Stimulated activated CD4-positive, alpha-beta T cell treated with anti-CD3 and anti-CD28 coated beads, Interleukin-4, amount 100 ng/mL, for 4 hours (primary cell): ENCODE data around the gene FOXP1.

ENCODE experiments used
- DNase-seq, 2 experiments: peaks; one replicate each; pipeline ENCODE4 v3.0.0-alpha.2; 2020

The FOXP1 gene

DNA sequence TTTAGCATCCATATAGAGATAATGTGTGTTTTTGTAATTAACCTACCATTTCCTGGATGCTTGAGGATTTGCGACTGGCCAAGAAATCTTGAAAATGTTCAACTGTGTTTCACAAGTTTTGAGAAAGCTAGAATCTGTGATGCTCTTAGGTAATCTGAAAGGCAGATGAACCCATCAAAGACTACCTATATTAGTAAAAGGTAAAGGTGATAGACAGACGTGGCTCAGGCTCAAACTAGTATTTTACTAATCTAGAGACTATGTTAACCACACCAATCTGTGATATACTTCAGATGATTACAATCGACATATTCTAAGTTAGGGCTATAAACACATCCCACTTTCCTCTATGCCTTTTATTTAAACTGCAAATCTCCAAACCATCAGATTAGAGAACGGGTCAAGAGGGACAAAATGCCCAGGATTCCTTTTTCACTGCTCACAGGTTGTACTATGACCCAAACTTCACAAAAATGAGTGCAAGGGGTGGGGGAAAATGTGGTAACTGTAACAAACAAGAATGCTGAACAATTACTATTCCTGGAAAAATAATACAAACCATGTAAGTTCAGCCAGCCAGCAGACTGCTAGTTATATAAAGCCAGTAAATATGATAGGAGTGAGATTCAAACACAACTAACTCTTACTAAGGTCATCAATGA, 295.1 kb downstream of the FOXP1 start:
- DNase-seq = no peak

DNA sequence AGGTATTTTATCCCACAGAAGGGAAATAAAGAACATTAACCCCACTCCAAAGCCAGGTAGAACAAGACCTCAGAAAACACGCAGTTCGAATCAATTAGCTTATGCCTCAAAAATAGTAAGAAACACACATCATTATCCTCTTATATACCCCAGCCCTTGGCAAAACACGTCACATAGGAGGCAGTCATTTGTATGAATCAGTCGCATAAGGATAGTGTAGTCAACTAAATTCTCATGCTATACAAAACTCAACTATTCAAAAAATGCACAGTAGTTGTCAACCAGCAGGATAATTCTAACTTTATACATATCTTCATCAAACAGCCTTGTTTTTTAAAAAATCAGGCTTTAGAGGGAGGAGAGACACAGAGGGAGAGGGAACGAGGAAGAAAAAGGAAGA, 298.4 kb downstream of the FOXP1 start:
- DNase-seq = no peak

DNA sequence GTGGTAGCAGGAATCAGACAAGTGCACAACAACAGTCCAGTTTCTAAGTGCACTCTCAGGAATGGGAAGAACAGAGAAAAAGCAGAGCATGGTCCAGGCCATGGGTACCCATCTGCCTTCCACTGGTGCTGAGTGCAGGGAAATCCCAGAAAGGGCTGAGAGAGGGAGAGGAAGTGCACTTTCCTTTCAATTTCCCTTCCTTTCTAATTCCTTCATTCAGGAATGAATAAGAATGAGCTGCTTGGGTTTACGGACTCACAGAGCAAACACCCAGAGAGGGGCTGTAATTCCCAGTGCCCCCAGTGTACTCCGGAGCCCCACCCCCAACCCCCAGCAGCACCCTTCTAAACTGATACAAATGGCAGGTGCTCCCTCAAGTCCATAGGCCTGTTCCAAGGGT, 300.6 kb downstream of the FOXP1 start:
- no peak for DNase-seq

DNA sequence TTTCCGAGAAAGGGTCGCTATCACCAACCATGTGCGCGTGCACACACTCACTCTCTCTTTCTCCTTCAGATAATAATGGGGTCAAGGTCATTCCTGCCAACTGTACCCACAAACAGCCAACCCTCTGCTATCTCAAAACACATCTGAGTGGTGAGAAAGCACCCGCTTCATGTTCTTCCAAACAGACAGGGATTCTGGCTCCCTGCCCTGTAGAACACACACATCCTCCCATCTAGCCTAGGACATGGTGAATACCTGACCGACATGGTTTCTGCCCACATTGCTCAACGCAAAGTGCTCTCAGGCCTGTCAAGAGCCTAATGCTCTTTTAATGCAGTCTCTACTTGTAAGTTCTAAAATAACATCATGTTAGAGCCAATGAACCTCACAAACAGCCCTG, 302.2 kb downstream of the FOXP1 start:
- DNase-seq = no peak

DNA sequence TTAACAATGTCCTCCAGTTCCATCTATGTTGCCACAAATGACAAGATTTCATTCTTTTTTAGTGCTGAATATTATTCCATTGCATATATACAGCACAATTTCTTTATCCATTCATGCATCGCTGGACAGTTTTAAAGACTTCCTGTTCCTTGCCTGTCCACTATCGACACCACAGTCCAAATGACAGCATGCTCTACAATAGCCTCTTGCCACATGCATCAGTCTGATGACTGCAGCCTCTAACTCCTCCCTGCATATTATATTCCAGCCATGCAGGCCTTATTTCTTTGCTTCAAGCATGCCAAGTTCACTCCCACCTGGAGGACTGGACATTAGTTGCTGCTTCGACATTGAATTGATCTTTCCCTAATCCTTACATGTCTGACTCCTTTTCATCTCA, 306.2 kb downstream of the FOXP1 start:
- DNase-seq = no peak

DNA sequence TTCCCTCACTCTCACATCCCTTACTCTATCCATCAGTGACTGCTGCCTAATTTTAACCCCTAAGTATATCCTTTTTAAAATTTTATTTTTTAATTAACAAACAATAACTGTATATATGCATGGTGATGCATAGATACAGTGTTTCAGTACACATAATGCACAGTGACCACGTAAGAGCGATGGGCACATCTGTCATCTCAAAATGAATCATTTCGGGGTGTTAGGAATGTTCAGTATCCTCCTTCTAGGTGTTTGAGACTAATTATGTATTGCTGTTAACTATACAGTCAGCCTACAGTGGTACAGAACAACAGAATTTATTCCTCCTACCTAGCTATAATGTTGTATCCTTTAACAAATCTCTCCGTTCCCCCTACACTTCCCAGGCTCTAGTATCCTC, 307.0 kb downstream of the FOXP1 start:
- no peak for DNase-seq

DNA sequence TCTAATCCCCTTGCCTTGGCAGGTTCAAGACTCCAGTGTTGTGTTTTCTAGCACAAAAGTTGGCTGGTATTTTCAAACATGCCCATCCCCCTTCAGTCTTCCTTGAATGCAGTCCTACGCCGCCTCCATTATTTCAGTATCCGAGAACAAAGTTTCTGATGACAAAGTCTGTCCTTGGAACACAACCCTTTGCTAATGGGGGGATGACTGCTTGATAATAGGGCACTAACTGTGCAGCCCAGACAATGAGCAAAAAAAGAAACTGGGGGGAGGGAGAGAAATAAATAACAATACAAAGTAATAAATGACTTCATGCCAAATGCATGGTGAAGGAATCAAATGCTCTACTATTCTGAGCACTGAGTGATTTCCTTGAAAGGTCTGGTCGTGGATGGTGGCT, 310.1 kb downstream of the FOXP1 start:
- no peak for DNase-seq

DNA sequence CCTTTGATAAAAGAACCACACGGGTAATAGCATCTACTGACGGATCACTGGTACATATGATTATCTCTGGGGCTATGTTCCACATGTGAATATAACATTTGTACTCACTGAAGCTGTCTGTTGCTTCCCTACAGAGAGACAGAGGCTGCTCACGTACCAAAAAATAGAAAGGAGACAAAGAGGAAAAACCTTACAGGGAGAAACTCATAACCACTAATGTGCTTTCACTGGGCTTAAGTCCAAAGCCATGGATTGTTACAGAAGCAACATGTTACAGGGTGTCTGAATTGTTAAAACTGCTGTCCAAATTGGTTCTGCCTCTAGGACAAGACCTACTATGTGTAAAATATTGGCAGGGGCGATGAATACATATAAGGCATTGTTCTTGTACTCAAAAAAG, 311.9 kb downstream of the FOXP1 start:
- DNase-seq = no peak

DNA sequence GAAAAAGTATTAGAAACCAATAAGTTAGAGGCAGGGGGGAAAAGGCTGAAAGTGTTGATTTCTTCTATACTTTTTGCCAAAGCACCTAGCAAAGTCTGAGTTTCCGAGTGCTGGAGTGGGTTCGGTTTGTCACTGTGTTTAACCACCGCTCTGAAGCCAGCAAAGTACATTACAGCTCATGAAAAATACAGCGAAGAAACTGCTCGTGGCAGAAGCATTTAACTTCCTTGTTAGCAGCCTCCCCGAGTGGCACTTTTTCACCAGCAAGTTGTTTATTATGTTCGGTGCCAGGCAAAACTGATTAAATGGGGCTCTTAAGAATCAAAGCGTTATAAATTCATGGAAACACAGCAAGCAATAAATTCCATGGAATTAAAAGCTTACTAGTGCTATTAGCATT, 313.6 kb downstream of the FOXP1 start:
- peak in 1 of 2 experiments; percentile 6 for DNase-seq

DNA sequence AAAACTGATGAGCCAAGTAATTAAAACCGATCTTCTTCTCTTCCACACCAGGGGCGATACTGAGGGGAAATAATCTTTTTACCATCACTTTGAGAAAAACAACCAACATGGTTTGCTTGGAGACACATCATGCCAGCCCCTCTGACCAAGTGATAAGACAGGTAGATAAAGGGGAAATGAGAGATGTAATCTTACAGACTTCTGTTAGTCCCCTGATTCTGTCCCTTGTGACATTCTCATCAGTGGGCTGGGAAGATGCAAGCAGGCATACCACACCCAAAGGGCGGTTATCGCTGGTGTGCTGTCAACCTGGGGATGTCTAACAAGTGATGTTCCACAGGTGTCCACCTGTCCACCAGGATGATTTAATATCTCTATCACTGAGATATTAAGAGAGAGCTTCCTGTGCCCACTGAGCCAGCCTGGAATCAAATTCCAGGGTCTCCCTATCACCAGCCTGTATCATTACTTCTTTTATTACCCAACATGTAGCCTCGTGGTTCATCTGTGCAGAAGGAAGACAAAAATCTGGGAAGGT, 315.0 kb downstream of the FOXP1 start:
- no peak for DNase-seq

DNA sequence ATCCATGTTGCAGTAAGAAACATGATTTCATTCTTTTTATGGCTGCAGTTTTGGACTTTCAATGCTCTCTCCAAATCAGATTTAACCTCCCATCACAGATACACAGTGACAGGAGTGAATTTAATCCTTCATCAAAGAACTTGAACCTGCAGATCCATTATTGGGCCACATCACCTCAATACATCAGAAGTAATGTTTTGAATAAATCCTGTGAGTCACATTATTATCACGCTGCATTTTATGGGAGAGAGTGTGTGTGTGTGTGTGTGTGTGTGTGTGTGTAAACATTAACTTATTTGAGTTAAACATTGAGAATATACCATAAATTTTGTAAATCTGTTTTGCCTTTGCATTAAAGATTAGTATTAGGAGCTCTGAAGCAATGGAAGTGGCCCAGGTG, 316.7 kb downstream of the FOXP1 start:
- DNase-seq = no peak

DNA sequence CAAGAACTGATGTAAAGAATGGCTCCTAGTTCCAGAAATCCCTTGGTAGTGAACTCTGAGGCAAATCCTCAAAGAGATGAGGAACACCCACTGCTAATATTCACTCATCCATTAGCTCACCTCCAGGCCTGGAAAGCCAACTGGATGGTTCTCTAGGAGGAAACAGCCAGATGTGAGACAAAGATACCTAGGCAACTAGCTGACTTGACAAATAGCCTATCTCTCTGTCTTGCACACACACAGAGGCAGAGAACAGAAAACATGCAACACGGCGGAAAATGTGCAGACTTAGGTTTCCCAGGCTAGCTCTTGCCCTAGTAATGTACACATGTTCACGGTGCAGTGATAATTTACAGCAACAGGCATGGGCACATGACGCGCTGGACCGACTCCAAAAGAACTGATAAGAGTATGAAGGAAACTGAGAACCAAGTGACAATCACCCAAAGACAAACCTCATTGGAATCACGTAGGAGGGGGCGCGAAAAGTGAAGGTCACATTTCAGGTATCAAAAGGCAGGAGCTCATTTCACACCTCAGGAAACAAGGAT, 318.1 kb downstream of the FOXP1 start:
- no peak for DNase-seq

DNA sequence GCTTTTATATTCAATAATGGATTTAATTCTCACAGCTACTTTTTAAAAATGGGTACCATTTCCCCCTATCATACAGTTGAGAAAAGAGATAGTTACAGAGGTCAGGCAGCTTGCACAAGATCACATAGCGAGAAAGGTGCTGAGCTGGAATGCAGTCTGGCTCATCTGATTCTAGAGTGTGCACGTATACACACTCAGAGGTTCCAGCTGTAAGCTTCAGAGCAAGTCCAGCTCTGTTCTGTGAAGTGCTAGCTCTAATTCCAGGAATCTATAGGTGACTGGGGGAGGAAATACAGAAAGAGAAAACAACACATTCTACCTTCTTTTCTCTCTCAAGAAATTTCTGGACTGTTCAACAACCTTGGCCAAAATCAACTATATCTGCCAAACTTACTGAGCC, 318.7 kb downstream of the FOXP1 start:
- no peak for DNase-seq

DNA sequence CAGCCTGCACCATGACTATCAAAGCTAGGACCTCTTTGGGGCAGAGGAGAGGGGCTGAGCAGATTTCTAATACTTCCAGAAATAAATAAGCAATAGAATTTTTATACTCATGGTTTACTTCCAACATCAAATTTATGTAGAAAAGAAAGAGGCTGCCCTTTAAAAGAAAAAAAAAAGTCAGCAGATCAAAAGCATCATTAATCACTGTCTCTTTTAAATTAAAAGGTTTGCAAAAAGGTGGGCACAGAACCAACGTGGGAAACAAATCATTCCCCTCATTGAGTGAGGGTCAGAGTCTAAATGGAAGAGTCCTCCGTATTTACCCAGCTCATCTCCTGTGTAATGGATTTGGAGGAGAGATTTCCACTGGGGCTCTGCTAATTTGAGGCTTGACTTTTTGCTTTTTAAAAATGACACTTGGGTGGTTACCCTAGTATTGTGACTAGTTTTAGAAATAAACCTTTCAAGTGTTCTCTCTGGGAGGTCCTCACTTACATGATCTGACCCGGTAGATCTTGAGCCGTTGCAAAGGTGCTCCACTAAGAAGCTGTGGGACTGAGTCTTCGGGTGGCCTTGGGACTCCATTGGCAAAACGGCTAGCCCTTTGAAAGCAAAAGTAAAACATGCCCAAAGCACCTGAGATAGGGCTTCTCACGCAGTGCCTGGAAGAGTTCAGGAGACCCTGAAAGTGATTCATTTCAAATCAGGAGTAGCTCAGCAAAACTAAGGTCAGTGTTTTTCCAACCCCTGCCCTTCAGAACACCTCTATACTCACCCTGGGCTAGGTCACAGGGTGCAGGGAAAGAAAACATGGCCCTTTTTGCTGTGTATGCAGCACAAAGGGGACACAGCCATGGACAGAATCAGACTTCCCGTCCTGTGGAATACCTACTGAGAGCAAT, 320.9 kb downstream of the FOXP1 start:
- DNase-seq = no peak

DNA sequence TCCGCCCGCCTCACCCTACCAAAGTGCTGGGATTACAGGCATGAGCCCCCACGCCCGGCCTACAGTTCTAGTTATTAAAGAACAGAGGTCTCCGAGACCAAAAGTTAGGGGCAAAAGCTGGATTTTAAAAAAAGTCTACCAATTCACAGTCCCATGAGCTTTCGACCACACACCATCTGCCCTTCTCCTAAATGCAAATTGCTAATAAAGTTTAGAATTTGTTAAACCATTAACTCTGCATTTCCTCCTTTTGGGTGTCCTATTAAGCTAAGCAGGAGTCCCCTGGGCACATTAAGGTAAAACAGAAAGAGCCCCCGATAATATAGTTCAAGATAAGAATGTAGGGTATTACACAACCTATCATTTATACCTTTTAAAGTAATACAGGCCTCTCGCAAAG, 322.7 kb downstream of the FOXP1 start:
- DNase-seq = no peak

DNA sequence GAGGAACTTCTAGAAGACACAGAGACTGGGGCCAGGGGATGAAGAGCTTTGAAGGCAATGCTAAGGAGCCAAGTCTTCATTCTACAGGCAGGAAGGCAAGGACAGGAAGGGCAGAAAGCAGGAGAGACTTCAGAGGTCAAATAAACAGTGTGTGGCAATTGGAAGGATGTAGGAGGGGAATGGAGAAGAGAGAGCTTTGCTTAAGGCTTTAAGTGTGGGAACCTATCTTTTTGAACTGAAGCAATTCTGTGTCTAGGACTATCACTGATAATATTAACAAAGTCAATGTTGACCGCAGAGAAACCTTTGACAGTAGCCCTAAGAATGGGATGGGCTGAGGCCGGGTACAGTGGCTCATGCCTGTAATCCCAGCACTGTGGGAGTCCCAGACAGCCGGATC, 325.0 kb downstream of the FOXP1 start:
- DNase-seq = no peak

DNA sequence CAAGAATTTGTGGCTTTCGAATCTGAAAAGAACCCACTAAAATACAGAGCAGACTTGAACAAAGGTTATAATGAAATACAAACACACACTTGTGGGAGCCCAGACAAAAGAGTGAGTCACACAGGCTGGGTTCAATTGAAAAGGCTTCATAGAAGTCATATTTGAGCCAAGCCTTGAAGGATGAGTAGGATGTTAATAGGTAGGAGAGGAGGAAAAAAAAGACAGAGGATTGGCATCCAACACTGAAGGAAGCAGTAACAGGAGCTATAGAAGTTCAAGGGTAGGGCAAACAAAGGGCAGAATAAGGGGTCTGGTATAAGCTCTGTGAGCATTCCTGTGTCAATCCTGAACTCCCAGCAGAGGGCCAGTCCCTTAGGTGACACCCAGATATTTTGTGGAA, 325.4 kb downstream of the FOXP1 start:
- no peak for DNase-seq

DNA sequence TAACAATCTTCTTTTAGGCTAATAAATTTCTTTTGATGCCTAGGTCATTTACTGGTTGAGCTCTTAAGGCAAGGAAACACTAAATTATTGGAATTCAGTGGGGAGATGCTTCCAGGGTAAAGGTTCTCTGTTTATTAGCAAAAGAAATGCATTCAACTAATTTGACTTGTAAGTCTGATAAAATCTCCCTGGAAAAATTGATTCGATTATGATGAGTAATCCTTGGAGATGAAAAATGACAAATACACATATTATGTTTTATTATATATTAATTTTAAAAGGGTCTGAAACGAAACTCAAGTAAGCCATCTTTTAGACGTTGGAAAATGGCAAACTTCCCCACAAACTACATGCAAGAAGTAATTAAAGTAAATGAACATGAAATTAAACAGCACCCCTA, 328.0 kb downstream of the FOXP1 start:
- no peak for DNase-seq

DNA sequence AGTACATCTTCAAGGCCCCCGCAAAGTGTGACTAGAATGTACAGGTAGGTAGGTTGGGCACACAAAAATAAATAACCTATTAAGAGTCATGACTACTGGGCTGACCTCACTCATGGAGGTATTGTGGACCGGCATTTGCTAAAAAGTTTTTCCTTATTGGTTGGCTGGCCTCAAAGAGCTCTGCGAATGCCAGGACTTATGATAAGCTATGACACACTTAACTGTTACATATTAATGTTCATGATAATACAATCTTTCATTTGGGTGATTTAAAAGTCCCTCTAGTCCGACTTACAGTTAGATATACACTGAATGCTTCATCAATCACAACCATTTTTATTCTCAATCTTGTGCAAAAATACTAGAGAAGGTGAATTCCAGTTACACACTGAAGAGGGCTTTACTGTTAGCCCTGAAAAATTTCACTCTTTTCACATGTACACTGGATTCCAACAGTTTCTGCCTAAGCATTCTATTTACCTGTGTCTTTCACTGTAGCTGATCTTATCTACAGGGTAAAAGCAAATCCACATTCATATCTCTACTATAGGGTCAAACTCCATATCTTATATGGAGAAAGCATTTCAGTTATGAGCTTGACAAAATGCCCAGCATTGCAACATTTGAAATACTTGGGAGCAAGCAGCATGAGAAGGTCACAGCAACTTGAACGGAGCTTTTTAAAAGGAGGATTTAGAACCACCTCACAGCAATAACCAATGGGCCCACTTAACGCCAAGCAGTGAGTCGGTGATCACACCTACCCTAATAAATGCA, 329.1 kb downstream of the FOXP1 start:
- no peak for DNase-seq

DNA sequence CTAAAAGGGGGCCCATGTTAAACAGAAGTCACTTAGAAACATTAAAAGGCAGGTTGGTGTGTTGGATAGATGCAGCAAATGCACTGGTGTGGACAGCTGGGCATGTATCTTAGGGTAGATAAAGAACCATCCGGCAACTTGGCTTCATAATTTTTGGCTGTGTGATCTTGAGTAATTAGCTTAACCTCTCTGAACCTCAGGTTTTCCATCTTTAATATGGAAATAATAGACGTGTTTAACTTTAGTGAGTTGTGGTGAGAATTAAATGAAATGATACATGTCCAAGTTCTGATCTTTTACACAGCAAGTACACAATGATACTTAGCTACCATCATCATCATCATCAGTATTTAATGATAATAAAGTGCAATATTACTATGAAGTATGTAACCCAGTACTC, 330.4 kb downstream of the FOXP1 start:
- no peak for DNase-seq

DNA sequence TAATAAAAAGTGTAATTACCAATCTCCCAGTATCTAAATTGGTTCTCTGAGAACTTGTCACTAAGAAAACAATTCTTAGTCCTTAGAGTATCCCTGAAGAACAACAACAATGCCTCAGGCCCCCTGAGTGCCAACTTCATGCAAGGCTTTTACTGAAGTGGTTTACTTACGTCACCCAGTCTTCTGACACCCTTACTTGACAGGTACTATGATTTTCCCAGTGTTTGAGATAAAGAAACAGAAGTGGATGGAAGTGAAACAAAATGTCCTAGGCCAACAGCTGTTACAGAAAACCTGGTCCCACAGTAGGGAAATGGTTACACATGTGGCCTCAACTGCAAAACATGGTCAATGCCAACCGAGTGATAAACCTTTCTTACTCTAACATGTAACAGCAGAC, 331.1 kb downstream of the FOXP1 start:
- DNase-seq = no peak

DNA sequence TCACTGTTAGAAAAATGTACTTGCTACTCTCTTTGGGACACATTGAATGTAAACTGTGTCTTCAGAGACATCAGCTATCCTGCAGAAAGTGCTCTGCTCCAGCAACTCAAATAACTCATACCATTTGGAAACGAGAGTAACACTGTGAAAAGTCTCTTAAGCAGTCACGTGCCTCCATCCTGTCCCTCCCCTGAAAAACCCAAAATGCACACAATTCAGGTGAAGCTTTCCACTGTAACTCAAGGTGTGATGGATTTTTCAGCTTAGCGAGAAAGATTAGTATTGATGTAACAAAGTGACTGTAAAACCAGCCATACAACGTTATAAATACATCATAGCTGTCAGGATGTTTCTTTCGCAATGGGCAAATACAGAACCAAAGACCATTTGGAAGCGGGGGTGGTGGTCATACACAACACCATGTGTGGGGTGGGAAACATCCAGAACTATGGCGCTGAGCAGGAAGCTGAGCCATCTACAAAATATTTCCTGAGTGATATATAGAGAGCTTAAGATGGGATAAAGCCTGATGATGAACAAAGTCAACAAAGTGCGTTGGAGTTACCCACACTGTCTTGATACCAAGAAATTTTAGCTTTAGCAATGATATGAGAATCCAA, 332.3 kb downstream of the FOXP1 start:
- DNase-seq = no peak

DNA sequence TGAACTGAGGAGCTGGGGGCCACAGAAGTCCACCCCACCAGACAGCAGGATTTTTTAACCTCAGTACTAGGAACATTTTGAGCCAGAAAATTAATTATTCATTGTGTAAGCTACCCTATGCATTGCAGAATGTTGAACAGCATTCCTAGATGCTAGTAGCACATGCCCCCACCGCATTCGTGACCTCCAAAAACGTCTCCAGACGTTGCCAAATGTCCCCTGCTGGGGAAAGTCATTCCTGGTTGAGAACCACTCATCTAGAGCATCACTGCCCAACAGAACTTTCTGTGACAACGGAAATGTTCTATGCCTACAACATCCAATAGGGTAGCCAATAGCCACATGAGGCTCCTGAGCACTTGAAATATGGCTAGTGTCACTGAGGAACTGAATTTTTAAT, 333.5 kb downstream of the FOXP1 start:
- no peak for DNase-seq
